ENCODE data around the gene ACTR1B.
"Not testable (repeated sequence)": the region's sequence is repeated elsewhere in the genome, so short reads cannot be mapped to it uniquely, and the experiment has no call there.

ACTR1B gene

GRCh38 chr2:97657986-97658690 lies 5.7 kb downstream of the ACTR1B start:
- no peak for DNase-seq

- DNase-seq = no peak
These were observed 6.8 kb downstream of the ACTR1B start for GRCh38 chr2:97656905-97657587.

GRCh38 chr2:97656129-97656755 lies 7.6 kb downstream of the ACTR1B start:
- no peak for DNase-seq

- DNase-seq = no peak
These were observed 9.1 kb downstream of the ACTR1B start for GRCh38 chr2:97654791-97655190.

GRCh38 chr2:97654309-97654708 lies 9.5 kb downstream of the ACTR1B start:
- no peak for DNase-seq

GRCh38 chr2:97653874-97654273 lies 10.0 kb downstream of the ACTR1B start:
- no peak for DNase-seq

GRCh38 chr2:97653473-97653872 lies 10.4 kb downstream of the ACTR1B start:
- DNase-seq = no peak

GRCh38 chr2:97651114-97651513 lies 12.7 kb downstream of the ACTR1B start:
- DNase-seq = no peak

GRCh38 chr2:97646977-97647376 lies 16.9 kb downstream of the ACTR1B start:
- no peak for DNase-seq

GRCh38 chr2:97645695-97646629 lies 17.9 kb downstream of the ACTR1B start, which contains the start of gene COX5B:
COX5B (plus strand) TSS chr2:97646062; CDS start chr2:97646087, 25 bp downstream.
- peak; percentile 96 to 97 for DNase-seq

GRCh38 chr2:97645112-97645694 lies 18.6 kb downstream of the ACTR1B start:
- DNase-seq = no peak

GRCh38 chr2:97644023-97644717 lies 19.7 kb downstream of the ACTR1B start:
- no peak for DNase-seq

- not testable (repeated sequence) for DNase-seq
These were observed 37.8 kb downstream of the ACTR1B start for GRCh38 chr2:97626049-97626430.

- DNase-seq = not testable (repeated sequence)
These were observed 38.3 kb downstream of the ACTR1B start for GRCh38 chr2:97625354-97626048.

GRCh38 chr2:97622976-97623375 lies 40.9 kb downstream of the ACTR1B start:
- DNase-seq = not testable (repeated sequence)

GRCh38 chr2:97620492-97620891 lies 43.4 kb downstream of the ACTR1B start:
- DNase-seq = not testable (repeated sequence)

- not testable (repeated sequence) for DNase-seq
These were observed 44.7 kb downstream of the ACTR1B start for GRCh38 chr2:97618939-97619827.

GRCh38 chr2:97617911-97618310 lies 45.9 kb downstream of the ACTR1B start:
- DNase-seq = no peak

- not testable (repeated sequence) for DNase-seq
These were observed 48.1 kb downstream of the ACTR1B start for GRCh38 chr2:97615746-97616145.

GRCh38 chr2:97611895-97612294 lies 51.9 kb downstream of the ACTR1B start:
- not testable (repeated sequence) for DNase-seq
